Left lung (tissue), 10 donors: ENCODE measurements around the gene IGFL4. TPM values are rescaled to one million over a fixed set of nuclear protein-coding genes. Genes with fewer than 3 reads are reported as not detected.

Experiments
- ATAC-seq: fragments of 200-7000 bp; cut with Tn5 transposase; one replicate; pipeline ENCODE4 v1.9.1; 2020; ENCODE audit warnings: moderate library complexity
- DNase-seq, 4 donors: peaks; one replicate each; pipeline ENCODE4 v3.0.0-alpha.2; 2013 to 2020
- H3K27ac ChIP-seq, 2 donors: fragments of 200-600 bp; sonication (generic) in 1 of 2; one replicate each; pipeline versions ENCODE4 v1.5.0 to v1.8.0; 2020 to 2021
- H3K27me3 ChIP-seq, 2 donors: fragments of 200-600 bp; sonication (generic) in 1 of 2; one replicate each; pipeline versions ENCODE4 v1.5.0 to v1.8.0; 2020 to 2021
- H3K36me3 ChIP-seq, 2 donors: fragments of 200-600 bp; sonication (generic) in 1 of 2; one replicate each; pipeline versions ENCODE4 v1.5.0 to v1.8.0; 2020 to 2021
- H3K4me1 ChIP-seq, 2 donors: fragments of 200-600 bp; one replicate each; pipeline ENCODE4 v1.8.0; 2021
- H3K4me3 ChIP-seq, 2 donors: fragments of 200-600 bp; sonication (generic) in 1 of 2; one replicate each; pipeline versions ENCODE4 v1.5.0 to v1.8.0; 2020 to 2021; ENCODE audit warnings: mild to moderate bottlenecking in 1 of 2
- H3K9me3 ChIP-seq, 2 donors: fragments of 200-600 bp; sonication (generic) in 1 of 2; one replicate each; pipeline versions ENCODE4 v1.5.0 to v1.8.0; 2020 to 2021
- CTCF ChIP-seq, 2 donors: fragments of 200-600 bp; sonication (generic) in 1 of 2; IDR thresholded peaks; one replicate each; pipeline versions ENCODE4 v1.5.0 to v1.8.0; 2021; ENCODE audit warnings: antibody characterized with exemption in 2 of 2
- intact Hi-C, 2 donors: fragments of 100-400 bp; cut with DNase I; formaldehyde crosslinking; loops; one replicate each; pipeline versions ENCODE4 v1.11.2 to v1.14.2; 2022
- polyA plus RNA-seq, 6 donors: library from polyadenylated mRNA; unstranded; fragments of 120-200 nt; gene quantifications; one replicate each; pipeline ENCODE4 v1.2.1, GENCODE V29; 2013; ENCODE audit not compliant: insufficient read length in 6 of 6
- total RNA-seq, 2 donors: library from RNA; stranded (reverse); fragmentation: NEBNext Ultra II Directional; extraction: Animal tissue kit (Norgen Biotek cat#: 25700); gene quantifications; one replicate each; pipeline ENCODE4 v1.2.1, GENCODE V29; 2021
- donor health status: DM: no; HTN: yes; CAD: no.
- donor health status: DM: no; HTN: no; CAD: no.

The IGFL4 gene
- total and polyA plus RNA-seq, 8 donors = 0.48 to 1.2 (median 1.0) TPM; not detected in 2

DNA sequence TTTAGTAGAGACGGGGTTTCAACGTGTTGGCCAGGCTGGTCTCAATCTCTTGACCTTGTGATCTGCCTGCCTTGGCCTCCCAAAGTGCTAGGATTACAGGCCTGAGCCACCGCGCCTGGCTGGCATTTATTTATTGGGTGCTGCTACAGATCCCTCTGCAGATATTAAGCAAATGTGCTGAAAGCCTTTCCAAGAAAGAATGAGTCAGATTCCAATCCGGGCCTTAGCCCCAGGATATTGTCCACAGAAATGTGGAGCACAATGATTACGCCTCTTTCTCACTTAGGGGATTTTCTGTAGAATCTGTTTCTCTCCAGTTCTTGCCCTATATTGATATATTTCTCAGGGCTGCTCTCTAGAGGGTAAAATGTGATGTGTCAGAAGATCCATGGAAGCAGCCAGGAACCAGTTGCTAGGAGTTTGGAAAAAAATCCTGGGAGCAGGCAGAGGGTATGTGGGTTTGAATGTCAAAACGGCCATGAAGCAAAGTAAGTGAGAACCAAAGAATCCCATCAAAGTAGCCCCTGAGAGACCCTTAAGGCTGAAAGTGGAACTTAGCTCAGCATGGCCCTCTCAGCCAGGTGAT, 24.8 kb upstream of the IGFL4 start:
- Histone ChIP-seq H3K36me3 (no peaks in the 10 kb centered on the region), H3K27me3 (peaks cover 0 to 62% of the 10 kb centered on the region in 2 donors), H3K4me1 (peaks cover 0 to 6% of the 10 kb centered on the region in 2 donors), H3K4me3 (no peak overlapping the region), H3K27ac (no peak overlapping the region), H3K9me3 (peaks cover 0 to 6% of the 10 kb centered on the region in 2 donors)
- DNase-seq (no peak), ATAC-seq (no peak)
- TF ChIP-seq CTCF (IDR thresholded peaks at IDR 0.05) = no peak
- intact Hi-C loops = no loop called here

- H3K27ac ChIP-seq = no peak overlapping the region
- no peaks in the 10 kb centered on the region for H3K36me3 ChIP-seq
- TF ChIP-seq CTCF (IDR thresholded peaks at IDR 0.05) = no peak
- DNase-seq = no peak
- peaks cover 0 to 51% of the 10 kb centered on the region in 2 donors for H3K27me3 ChIP-seq
- peaks cover 0 to 18% of the 10 kb centered on the region in 2 donors for H3K9me3 ChIP-seq
- intact Hi-C loops = no loop called here
- no peaks in the 10 kb centered on the region for H3K4me1 ChIP-seq
- no peak overlapping the region for H3K4me3 ChIP-seq
- no peak for ATAC-seq
Measured at GRCh38 chr19:46063201-46063600, 22.4 kb upstream of the IGFL4 start.

- Histone ChIP-seq H3K27ac (no peak overlapping the region), H3K4me3 (no peak overlapping the region), H3K36me3 (no peaks in the 10 kb centered on the region), H3K9me3 (peaks cover 0 to 18% of the 10 kb centered on the region in 2 donors), H3K4me1 (no peaks in the 10 kb centered on the region), H3K27me3 (peaks cover 7 to 47% of the 10 kb centered on the region in 2 donors)
- ATAC-seq (no peak), DNase-seq (no peak)
- intact Hi-C loops = no loop called here
- TF ChIP-seq CTCF (IDR thresholded peaks at IDR 0.05) = no peak
Measured at GRCh38 chr19:46060012-46060411, 19.2 kb upstream of the IGFL4 start.

DNA sequence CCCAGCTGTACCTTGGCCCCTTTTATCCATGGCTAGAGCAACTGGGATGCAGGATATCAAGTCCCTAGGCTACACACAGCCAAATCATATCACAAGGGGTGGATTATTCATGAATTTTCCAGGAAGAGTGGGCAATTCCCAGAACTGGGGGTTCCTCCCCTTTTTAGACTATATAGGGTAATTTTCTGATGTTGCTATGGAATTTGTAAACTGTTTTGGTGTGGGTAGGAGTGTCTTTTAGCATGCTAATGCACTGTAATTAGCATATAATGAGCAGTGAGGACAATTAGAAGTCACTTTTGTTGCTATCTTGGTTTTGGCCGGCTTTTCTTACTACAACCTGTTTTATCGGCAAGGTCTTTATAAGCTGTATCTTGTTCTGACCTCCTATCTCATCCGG, 18.0 kb upstream of the IGFL4 start:
- no peak for TF ChIP-seq CTCF (IDR thresholded peaks at IDR 0.05)
- Histone ChIP-seq H3K4me3 (no peak overlapping the region), H3K4me1 (no peaks in the 10 kb centered on the region), H3K36me3 (no peaks in the 10 kb centered on the region), H3K9me3 (peaks cover 0 to 18% of the 10 kb centered on the region in 2 donors), H3K27ac (no peak overlapping the region), H3K27me3 (peaks cover 7 to 57% of the 10 kb centered on the region in 2 donors)
- intact Hi-C loops = no loop called here
- DNase-seq (no peak), ATAC-seq (no peak)

DNA sequence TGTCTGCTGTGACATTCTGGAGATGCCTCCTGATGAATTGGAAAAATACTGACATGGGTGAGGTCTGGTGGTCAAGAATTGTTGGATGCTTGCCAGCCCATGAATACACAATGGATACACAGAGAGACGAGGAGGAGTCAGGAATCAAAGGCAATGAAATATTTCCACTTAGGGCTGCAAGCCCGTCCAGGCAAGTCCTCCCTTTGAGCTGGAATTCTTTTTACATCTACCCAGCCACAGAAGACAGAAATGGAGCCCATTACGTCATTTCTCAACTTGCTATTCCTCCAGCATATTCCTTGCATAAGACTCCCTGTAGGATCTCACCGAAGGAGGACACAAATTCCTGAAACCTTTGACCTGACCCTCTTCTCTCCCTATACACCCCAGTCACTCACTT, 15.7 kb upstream of the IGFL4 start:
- peaks cover 7 to 71% of the 10 kb centered on the region in 2 donors for H3K27me3 ChIP-seq
- no peak overlapping the region for H3K27ac ChIP-seq
- DNase-seq = no peak
- H3K4me3 ChIP-seq = no peak overlapping the region
- ATAC-seq = no peak
- TF ChIP-seq CTCF (IDR thresholded peaks at IDR 0.05) = no peak
- H3K36me3 ChIP-seq = no peaks in the 10 kb centered on the region
- H3K4me1 ChIP-seq = no peaks in the 10 kb centered on the region
- peaks cover 0 to 15% of the 10 kb centered on the region in 2 donors for H3K9me3 ChIP-seq
- intact Hi-C loops = no loop called here
